ENCODE results near the gene PSRC1. TPM values are rescaled to one million over a fixed set of nuclear protein-coding genes. Genes with fewer than 3 reads are reported as not detected.

Gene PSRC1
- total and polyA plus RNA-seq, 2 donors (not counting 3 experiments of a cell fraction or from before 2014, with no cell fraction given) = 25.0 to 29.3 TPM

GRCh38 chr1:109296782-109297181, 13.8 kb upstream of the PSRC1 start:
- ChIA-PET CTCF (interaction anchor here (1.4 kb wide), 1 partner anchor 19 kb away, joined by 7 read pairs; no protein-coding TSS in a partner anchor), POLR2A (no interaction called here)
- Histone ChIP-seq H3K9me1 (replicated peaks; ENCODE audit: control insufficient read depth, extremely low read depth, insufficient read depth, low read length) (no peaks in the 10 kb centered on the region), H3K4me1 (ENCODE audit: control insufficient read depth, extremely low read depth, insufficient read depth, low read length) (no peaks in the 10 kb centered on the region), H4K20me1 (replicated peaks; ENCODE audit: control insufficient read depth, extremely low read depth, insufficient read depth, low read length) (no peaks in the 10 kb centered on the region), H3K9me3 (replicated peaks; ENCODE audit: control insufficient read depth, insufficient read depth, low read length) (no peaks in the 10 kb centered on the region), H3K27ac (ENCODE audit: insufficient read depth, low read depth, low read length) (no peak overlapping the region), H3K79me2 (ENCODE audit: control insufficient read depth, insufficient read depth, low read length) (no peaks in the 10 kb centered on the region), H3K9ac (replicated peaks; ENCODE audit: extremely low read depth, insufficient read depth, low read length) (no peak overlapping the region), H3K36me3 (ENCODE audit: control insufficient read depth in 2 of 2, extremely low read depth in 1 of 2, insufficient read depth in 2 of 2, low read length in 2 of 2) (no peaks in the 10 kb centered on the region), H3K27me3 (ENCODE audit: control insufficient read depth in 2 of 2, insufficient read depth in 2 of 2, low read length in 2 of 2) (peaks cover 9 to 11% of the 10 kb centered on the region in 2 experiments), H3K4me2 (ENCODE audit: insufficient read depth, low read length) (no peak overlapping the region), H2AFZ (ENCODE audit: low read depth, low read length) (no peak overlapping the region), H3K4me3 (replicated peaks in 1 of 3; ENCODE audit: insufficient read depth in 1 of 3, low read depth in 1 of 3, low read length in 3 of 3) (no peak overlapping the region)
- dilution Hi-C loops (cut with MboI; ENCODE audit: extremely low pct_ligation_motif_present, low sequenced_read_pairs) (no loop called here), intact Hi-C loops (cut with micrococcal nuclease) (no loop called here)
- FAIRE-seq (no peak), DNase-seq (ENCODE audit: low read depth, low spot score) (no peak)
- BruUV-seq (replicated peaks) = no TSS peak
- TF ChIP-seq GATA2 (IDR thresholded peaks at IDR 0.05; ENCODE audit: insufficient read depth, insufficient read length, low read depth, low read length) (no peak), POLR2AphosphoS5 (IDR thresholded peaks at IDR 0.05; ENCODE audit: insufficient read depth, low read depth, low read length) (no peak), MAX (IDR thresholded peaks at IDR 0.05; ENCODE audit: insufficient read depth, insufficient read length) (no peak), POLR2A (IDR thresholded peaks at IDR 0.05; ENCODE audit: low read depth, low read length) (no peak), MYC (IDR thresholded peaks at IDR 0.05; ENCODE audit: low read depth, low read length) (no peak), JUN (IDR thresholded peaks at IDR 0.05; ENCODE audit: borderline replicate concordance, insufficient read depth, insufficient read length, low read depth) (no peak), EZH2 (IDR thresholded peaks at IDR 0.05; ENCODE audit: borderline replicate concordance, low read depth, low read length, severe bottlenecking) (no peak), CTCF (IDR thresholded peaks at IDR 0.05; ENCODE audit: extremely low read depth in 1 of 2, insufficient read depth in 1 of 2, low read depth in 1 of 2, low read length in 2 of 2) (no peak), FOS (IDR thresholded peaks at IDR 0.05; ENCODE audit: borderline replicate concordance, insufficient read depth, low read length) (no peak)

All from endothelial cell of umbilical vein (primary cell).